Gastrocnemius medialis (tissue), 4 donors: ENCODE data around the gene PCDHA5.

Source experiments
- POLR2A ChIP-seq, 2 donors: fragments of 450-650 bp; IDR thresholded peaks; one replicate each; pipeline ENCODE4 v1.6.1; 2017; ENCODE audit warnings: antibody characterized with exemption in 2 of 2, mild to moderate bottlenecking in 2 of 2, moderate library complexity in 2 of 2
- TF ChIP-seq, protein P1 (sequence below), 5 experiments: fragments of 450-650 bp in 3 of 5; fragments of 200-600 bp in 2 of 5; sonication (generic) in 2 of 5; IDR thresholded peaks in 4 of 5; conservative IDR thresholded peaks in 1 of 5; 1 replicate in 4 of 5; 2 replicates in 1 of 5; pipeline ENCODE4 v1.5.1; 2016 to 2019; ENCODE audit warnings: antibody characterized with exemption in 5 of 5, mild to moderate bottlenecking in 3 of 5, moderate library complexity in 3 of 5

DNA sequence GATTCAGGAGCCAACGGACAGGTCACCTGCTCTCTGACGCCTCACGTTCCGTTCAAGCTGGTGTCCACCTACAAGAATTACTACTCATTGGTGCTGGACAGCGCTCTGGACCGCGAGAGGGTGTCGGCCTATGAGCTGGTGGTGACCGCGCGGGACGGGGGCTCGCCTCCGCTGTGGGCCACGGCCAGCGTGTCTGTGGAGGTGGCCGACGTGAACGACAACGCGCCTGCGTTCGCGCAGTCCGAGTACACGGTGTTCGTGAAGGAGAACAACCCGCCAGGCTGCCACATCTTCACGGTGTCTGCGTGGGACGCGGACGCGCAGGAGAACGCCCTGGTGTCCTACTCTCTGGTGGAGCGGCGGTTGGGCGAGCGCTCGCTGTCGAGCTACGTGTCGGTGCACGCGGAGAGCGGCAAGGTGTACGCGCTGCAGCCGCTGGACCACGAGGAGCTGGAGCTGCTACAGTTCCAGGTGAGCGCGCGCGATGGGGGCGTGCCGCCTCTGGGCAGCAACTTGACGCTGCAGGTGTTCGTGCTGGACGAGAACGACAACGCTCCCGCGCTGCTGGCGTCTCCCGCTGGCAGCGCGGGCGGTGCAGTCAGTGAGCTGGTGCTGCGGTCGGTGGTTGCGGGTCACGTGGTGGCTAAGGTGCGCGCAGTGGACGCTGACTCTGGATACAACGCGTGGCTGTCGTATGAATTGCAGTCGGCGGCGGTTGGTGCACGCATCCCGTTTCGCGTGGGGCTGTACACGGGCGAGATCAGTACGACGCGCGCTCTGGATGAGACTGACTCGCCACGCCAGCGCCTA is 36.0 kb downstream of the PCDHA5 start:
- TF ChIP-seq POLR2A (IDR thresholded peaks at IDR 0.05), result no peak
- TF ChIP-seq, protein P1, sequence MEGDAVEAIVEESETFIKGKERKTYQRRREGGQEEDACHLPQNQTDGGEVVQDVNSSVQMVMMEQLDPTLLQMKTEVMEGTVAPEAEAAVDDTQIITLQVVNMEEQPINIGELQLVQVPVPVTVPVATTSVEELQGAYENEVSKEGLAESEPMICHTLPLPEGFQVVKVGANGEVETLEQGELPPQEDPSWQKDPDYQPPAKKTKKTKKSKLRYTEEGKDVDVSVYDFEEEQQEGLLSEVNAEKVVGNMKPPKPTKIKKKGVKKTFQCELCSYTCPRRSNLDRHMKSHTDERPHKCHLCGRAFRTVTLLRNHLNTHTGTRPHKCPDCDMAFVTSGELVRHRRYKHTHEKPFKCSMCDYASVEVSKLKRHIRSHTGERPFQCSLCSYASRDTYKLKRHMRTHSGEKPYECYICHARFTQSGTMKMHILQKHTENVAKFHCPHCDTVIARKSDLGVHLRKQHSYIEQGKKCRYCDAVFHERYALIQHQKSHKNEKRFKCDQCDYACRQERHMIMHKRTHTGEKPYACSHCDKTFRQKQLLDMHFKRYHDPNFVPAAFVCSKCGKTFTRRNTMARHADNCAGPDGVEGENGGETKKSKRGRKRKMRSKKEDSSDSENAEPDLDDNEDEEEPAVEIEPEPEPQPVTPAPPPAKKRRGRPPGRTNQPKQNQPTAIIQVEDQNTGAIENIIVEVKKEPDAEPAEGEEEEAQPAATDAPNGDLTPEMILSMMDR (IDR thresholded peaks at IDR 0.05 in 4 of 5, conservative IDR thresholded peaks at IDR 0.05 in 1 of 5), result no peak
